IMR-90 (cell line): ENCODE results near the gene ARHGEF2. TPM values are rescaled to one million over a fixed set of nuclear protein-coding genes. Genes with fewer than 3 reads are reported as not detected.

Experiments
- ATAC-seq: fragments of 200-7000 bp; cut with Tn5 transposase; 2 replicates; pipeline ENCODE4 v1.9.1; 2020; ENCODE audit warnings: low read depth, mild to moderate bottlenecking, moderate library complexity
- BruUV-seq: library from RNA; stranded (reverse); fragments of 400-500 nt; replicated peaks from 2 replicates; lab custom pipeline; 2021; lab: Mats Ljungman, UMichigan
- CTCF ChIA-PET: fragments of 300-600 bp; formaldehyde crosslinking; extraction: SDS; loops from one replicate; lab custom pipeline; 2021; ENCODE audit warnings: antibody characterized with exemption; lab: Yijun Ruan, JAX
- POLR2A ChIA-PET: fragments of 300-600 bp; sonication (Branson Sonifier 250); formaldehyde crosslinking; loops from one replicate; lab custom pipeline; 2022; ENCODE audit warnings: antibody characterized with exemption; ENCODE audit not compliant: unreplicated experiment; lab: Charles Lee
- DNase-seq: peaks from one replicate; pipeline ENCODE4 v3.0.0; 2013
- H2AFZ ChIP-seq: replicated peaks from 2 replicates; pipeline ENCODE3; 2013; ENCODE audit warnings: low read length, mild to moderate bottlenecking; ENCODE audit not compliant: poor library complexity
- H2AK5ac ChIP-seq: 2 replicates; pipeline ENCODE4 v1.6.1; 2013; ENCODE audit warnings: low read depth, low read length, inconsistent platforms
- H2AK9ac ChIP-seq: replicated peaks from 2 replicates; pipeline ENCODE3; 2013; ENCODE audit warnings: mild to moderate bottlenecking, low read depth, low read length, moderate library complexity; ENCODE audit not compliant: poor library complexity
- H2BK120ac ChIP-seq: 2 replicates; pipeline ENCODE4 v1.6.1; 2013; ENCODE audit warnings: low read depth, low read length, inconsistent platforms
- H2BK15ac ChIP-seq: 3 replicates; pipeline ENCODE4 v1.6.1; 2013; ENCODE audit warnings: low read depth, low read length, inconsistent platforms
- H2BK20ac ChIP-seq: 2 replicates; pipeline ENCODE4 v1.6.1; 2013; ENCODE audit warnings: low read depth, mild to moderate bottlenecking, inconsistent platforms, low read length, moderate library complexity
- H2BK5ac ChIP-seq: 2 replicates; pipeline ENCODE4 v1.6.1; 2013; ENCODE audit warnings: mild to moderate bottlenecking, low read depth, low read length, inconsistent platforms; ENCODE audit not compliant: poor library complexity, severe bottlenecking
- H3K14ac ChIP-seq: replicated peaks from 2 replicates; pipeline ENCODE4 v1.6.1; 2013; ENCODE audit warnings: low read depth, low read length, inconsistent platforms
- H3K18ac ChIP-seq: 2 replicates; pipeline ENCODE4 v1.6.1; 2013; ENCODE audit warnings: low read depth, low read length, control low read depth
- H3K23ac ChIP-seq: 2 replicates; pipeline ENCODE4 v1.6.1; 2013; ENCODE audit warnings: low read depth, low read length, inconsistent platforms
- H3K27ac ChIP-seq: 2 replicates; pipeline ENCODE4 v1.5.1; 2013; ENCODE audit warnings: mild to moderate bottlenecking, control low read depth, low read length; ENCODE audit not compliant: insufficient read depth
- H3K27me3 ChIP-seq: 2 replicates; pipeline ENCODE4 v1.6.1; 2013; ENCODE audit warnings: low read length; ENCODE audit not compliant: control insufficient read depth, insufficient read depth
- H3K36me3 ChIP-seq: 2 replicates; pipeline ENCODE4 v1.6.1; 2013; ENCODE audit warnings: low read length, mixed read lengths; ENCODE audit not compliant: control insufficient read depth, insufficient read depth
- H3K4ac ChIP-seq: 2 replicates; pipeline ENCODE4 v1.6.1; 2013; ENCODE audit warnings: low read depth, low read length, inconsistent platforms
- H3K4me1 ChIP-seq: 2 replicates; pipeline ENCODE4 v1.6.1; 2013; ENCODE audit warnings: low read length, mixed read lengths; ENCODE audit not compliant: control insufficient read depth, insufficient read depth
- H3K4me2 ChIP-seq: 2 replicates; pipeline ENCODE4 v1.6.1; 2013; ENCODE audit warnings: low read depth, mild to moderate bottlenecking, control low read depth, low read length, moderate library complexity
- H3K4me3 ChIP-seq: 2 replicates; pipeline ENCODE4 v1.5.1; 2013; ENCODE audit warnings: low read depth, mild to moderate bottlenecking, control low read depth, low read length, moderate library complexity; ENCODE audit not compliant: insufficient read depth
- H3K56ac ChIP-seq: 2 replicates; pipeline ENCODE4 v1.6.1; 2013; ENCODE audit warnings: low read length, inconsistent platforms; ENCODE audit not compliant: insufficient read depth; ENCODE audit errors: extremely low read depth
- H3K79me1 ChIP-seq, 2 experiments: 2 replicates each; pipeline ENCODE4 v1.6.1; 2013; ENCODE audit warnings: low read length in 2 of 2, inconsistent platforms in 1 of 2, low read depth in 1 of 2
- H3K9ac ChIP-seq: 2 replicates; pipeline ENCODE4 v1.6.1; 2013; ENCODE audit warnings: low read depth, low read length, control low read depth
- H3K9me1 ChIP-seq: 2 replicates; pipeline ENCODE4 v1.6.1; 2013; ENCODE audit warnings: low read length, inconsistent platforms; ENCODE audit not compliant: insufficient read depth
- H3K9me3 ChIP-seq: 2 replicates; pipeline ENCODE4 v1.6.1; 2013; ENCODE audit warnings: low read length; ENCODE audit not compliant: control insufficient read depth, insufficient read depth
- H4K20me1 ChIP-seq: 2 replicates; pipeline ENCODE4 v1.6.1; 2013; ENCODE audit warnings: low read length, inconsistent platforms; ENCODE audit not compliant: insufficient read depth
- H4K5ac ChIP-seq: 2 replicates; pipeline ENCODE4 v1.6.1; 2013; ENCODE audit warnings: mild to moderate bottlenecking, low read depth, low read length, control low read depth
- H4K8ac ChIP-seq, 2 experiments: 2 replicates each; pipeline ENCODE4 v1.6.1; 2013; ENCODE audit warnings: low read depth in 2 of 2, low read length in 2 of 2, control low read depth in 1 of 2, inconsistent platforms in 1 of 2
- H4K91ac ChIP-seq: 2 replicates; pipeline ENCODE4 v1.6.1; 2013; ENCODE audit warnings: low read depth, low read length, inconsistent platforms; ENCODE audit not compliant: insufficient read depth
- BHLHE40 ChIP-seq: fragments of 150-350 bp; IDR thresholded peaks from 2 replicates; pipeline ENCODE4 v1.6.1; 2016; ENCODE audit warnings: mild to moderate bottlenecking, low read depth, low read length
- CHD1 ChIP-seq: IDR thresholded peaks from 2 replicates; pipeline ENCODE4 v1.6.1; 2012; ENCODE audit warnings: low read depth, low read length, improper control_type of control experiment
- FOS ChIP-seq: fragments of 150-350 bp; IDR thresholded peaks from 2 replicates; pipeline ENCODE4 v1.6.1; 2016; ENCODE audit warnings: low read depth, low read length
- MAFK ChIP-seq: IDR thresholded peaks from 2 replicates; pipeline ENCODE4 v1.6.1; 2012; ENCODE audit warnings: low read depth, low read length, improper control_type of control experiment
- MAZ ChIP-seq: IDR thresholded peaks from 2 replicates; pipeline ENCODE4 v1.6.1; 2012; ENCODE audit warnings: low read depth, mild to moderate bottlenecking, low read length, improper control_type of control experiment, moderate library complexity, borderline replicate concordance
- MXI1 ChIP-seq: IDR thresholded peaks from 2 replicates; pipeline ENCODE4 v1.6.1; 2012; ENCODE audit warnings: low read depth, mild to moderate bottlenecking, low read length, moderate library complexity, borderline replicate concordance
- POLR2A ChIP-seq: IDR thresholded peaks from 2 replicates; pipeline ENCODE4 v1.6.1; 2012; ENCODE audit warnings: mild to moderate bottlenecking, low read depth, low read length
- SMC3 ChIP-seq: fragments of 150-350 bp; IDR thresholded peaks from 2 replicates; pipeline ENCODE4 v1.6.1; 2016; ENCODE audit warnings: low read depth, mild to moderate bottlenecking, antibody characterized with exemption, low read length, moderate library complexity
- WGBS, 2 experiments: methylation state at CpG; one replicate each; pipeline versions ENCODE4 v1.1.5 to v1.1.7; 2013; ENCODE audit warnings: missing lambda C conversion rate in 2 of 2; ENCODE audit not compliant: insufficient read length in 1 of 2; ENCODE audit errors: extremely low coverage in 2 of 2; 5-methylcytosine and 5-hydroxymethylcytosine counted together
- dilution Hi-C: fragments of 300-500 bp; cut with HindIII; formaldehyde crosslinking; loops from one replicate; pipeline ENCODE4 v1.14.3; 2018; ENCODE audit warnings: low sequenced_read_pairs; ENCODE audit not compliant: unreplicated experiment
- in situ Hi-C: fragments of 300-500 bp; cut with MboI; formaldehyde crosslinking; loops from 3 replicates; pipeline ENCODE4 v1.14.3; 2019; ENCODE audit warnings: low sequenced_read_pairs, inconsistent platforms, mixed read lengths
- intact Hi-C: fragments of 100-400 bp; cut with micrococcal nuclease; formaldehyde crosslinking; loops from 2 replicates; pipeline ENCODE4 v1.10.0; 2022
- polyA plus RNA-seq, 3 experiments: library from polyadenylated mRNA; depleted of rRNA; stranded (reverse); fragments of >200 nt; gene quantifications; 2 replicates each; pipeline ENCODE4 v1.2.3, GENCODE V29; 2012; ENCODE audit warnings: low replicate concordance in 1 of 3
- total RNA-seq: library from RNA; depleted of rRNA; stranded (reverse); fragments of >200 nt; gene quantifications from 2 replicates; pipeline ENCODE4 v1.2.3, GENCODE V29; 2012
- TF ChIP-seq, protein P1 (sequence below): conservative IDR thresholded peaks from 2 replicates; pipeline ENCODE4 v1.5.1; 2012; ENCODE audit warnings: mild to moderate bottlenecking, low read depth, low read length, improper control_type of control experiment

ARHGEF2 gene
- total and polyA plus RNA-seq, 2 of the 4 experiments (the other 2 are of a cell fraction): 91.8 to 117 TPM

DNA sequence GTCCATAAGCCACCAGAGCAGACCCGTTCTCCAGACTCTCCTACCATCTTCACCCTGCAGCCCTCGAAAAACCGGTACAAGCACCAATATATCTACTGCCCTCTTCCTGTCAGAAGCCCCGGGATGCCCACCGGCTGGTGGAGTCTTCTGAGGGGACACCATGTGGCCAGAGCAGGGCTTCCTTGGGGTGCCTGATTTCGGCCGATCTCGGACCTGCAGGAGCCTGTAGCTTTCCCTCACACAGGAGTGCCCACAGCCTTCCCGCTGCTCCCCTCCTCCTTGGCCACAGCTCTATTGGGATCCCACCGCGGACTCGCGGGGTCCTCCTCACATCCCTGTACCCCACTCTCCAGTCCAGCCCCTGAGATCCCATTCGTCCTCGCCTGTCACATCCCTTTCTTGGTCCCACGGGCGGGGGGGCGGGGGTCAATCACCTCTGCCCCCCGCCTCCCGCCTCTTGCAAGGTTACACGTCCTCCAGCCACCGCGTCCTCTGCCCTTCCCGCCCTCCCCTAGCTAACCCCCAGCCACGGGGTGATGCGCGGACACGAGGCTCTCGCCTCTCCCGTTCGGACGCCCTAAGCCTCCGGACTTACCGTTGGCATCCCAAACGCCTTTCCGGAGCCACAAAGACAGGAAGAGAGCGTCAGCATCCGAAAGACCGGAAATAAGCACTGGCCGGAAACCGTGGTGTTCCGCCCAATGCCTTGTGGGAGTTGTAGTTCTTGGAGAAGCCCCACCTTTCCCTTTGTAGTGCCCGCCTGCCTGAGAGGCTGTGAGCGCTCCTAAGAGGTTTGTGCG is 42.1 kb upstream of the ARHGEF2 start, which contains the start of gene SSR2:
TSS of gene SSR2 (minus strand) at position 659 of the 800 bp plus-strand sequence. CDS start 784 bp downstream, outside the sequence.
- Histone ChIP-seq H3K18ac (no peak within 1 kb of the TSS), H3K56ac (no peak within 1 kb of the TSS; the same call in 1 of the 2 replicates), H3K9me3 (no peaks in the 10 kb centered on the region), H3K36me3 (peaks cover 16% of the 10 kb centered on the region), H3K4me3 (peak within 1 kb of the TSS; percentile 63), H2BK15ac (no peak within 1 kb of the TSS), H3K27me3 (no peaks in the 10 kb centered on the region), H3K9me1 (peaks cover 3% of the 10 kb centered on the region; the same call in 1 of the 2 replicates), H3K27ac (peak within 1 kb of the TSS; percentile 84), H2BK120ac (no peak within 1 kb of the TSS), H3K4ac (peak within 1 kb of the TSS; percentile 94), H2BK20ac (no peak within 1 kb of the TSS), H4K20me1 (no peaks in the 10 kb centered on the region), H2BK5ac (peak within 1 kb of the TSS; percentile 85), H3K4me1 (0 out of 2 replicates have a peak, but pooled peaks cover 1% of the 10 kb centered on the region), H4K91ac (peak within 1 kb of the TSS; percentile 86), H3K4me2 (peak within 1 kb of the TSS; percentile 78), H3K14ac (peak within 1 kb of the TSS; percentile 88), H4K5ac (no peak within 1 kb of the TSS), H2AK9ac (peak within 1 kb of the TSS; percentile 83), H3K9ac (peak within 1 kb of the TSS; percentile 70), H3K23ac (peak within 1 kb of the TSS; percentile 70; the same call in 1 of the 2 replicates), H3K79me1 (peaks cover 10 to 30% of the 10 kb centered on the region in 2 experiments), H2AK5ac (peak within 1 kb of the TSS; percentile 92), H2AFZ (peak within 1 kb of the TSS; percentile 87), H4K8ac (peak within 1 kb of the TSS; percentile 7 to 90; a peak in 3 of 4 replicates)
- dilution Hi-C loops: no loop called here
- ChIA-PET POLR2A (interaction anchor here (0.6 kb wide), 1 partner anchor 14 kb away, joined by 6 read pairs; no protein-coding TSS in a partner anchor), CTCF (interaction anchor here (0.6 to 1.0 kb wide), 2 partner anchors 31 to 531 kb away, joined by 3 to 5 read pairs; no protein-coding TSS in a partner anchor)
- ATAC-seq (peak; percentile 95), DNase-seq (peak; percentile 92)
- intact Hi-C loops: no loop called here
- in situ Hi-C loops: no loop called here
- BruUV-seq: no TSS peak
- no peak for TF ChIP-seq CHD1
- TF ChIP-seq, protein P1, sequence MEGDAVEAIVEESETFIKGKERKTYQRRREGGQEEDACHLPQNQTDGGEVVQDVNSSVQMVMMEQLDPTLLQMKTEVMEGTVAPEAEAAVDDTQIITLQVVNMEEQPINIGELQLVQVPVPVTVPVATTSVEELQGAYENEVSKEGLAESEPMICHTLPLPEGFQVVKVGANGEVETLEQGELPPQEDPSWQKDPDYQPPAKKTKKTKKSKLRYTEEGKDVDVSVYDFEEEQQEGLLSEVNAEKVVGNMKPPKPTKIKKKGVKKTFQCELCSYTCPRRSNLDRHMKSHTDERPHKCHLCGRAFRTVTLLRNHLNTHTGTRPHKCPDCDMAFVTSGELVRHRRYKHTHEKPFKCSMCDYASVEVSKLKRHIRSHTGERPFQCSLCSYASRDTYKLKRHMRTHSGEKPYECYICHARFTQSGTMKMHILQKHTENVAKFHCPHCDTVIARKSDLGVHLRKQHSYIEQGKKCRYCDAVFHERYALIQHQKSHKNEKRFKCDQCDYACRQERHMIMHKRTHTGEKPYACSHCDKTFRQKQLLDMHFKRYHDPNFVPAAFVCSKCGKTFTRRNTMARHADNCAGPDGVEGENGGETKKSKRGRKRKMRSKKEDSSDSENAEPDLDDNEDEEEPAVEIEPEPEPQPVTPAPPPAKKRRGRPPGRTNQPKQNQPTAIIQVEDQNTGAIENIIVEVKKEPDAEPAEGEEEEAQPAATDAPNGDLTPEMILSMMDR: no peak
- TF ChIP-seq SMC3: no peak
- TF ChIP-seq MAZ: no peak
- no peak for TF ChIP-seq BHLHE40
- TF ChIP-seq FOS: no peak
- no peak for TF ChIP-seq MAFK
- TF ChIP-seq POLR2A: peak; percentile 87
- peak; percentile 71; the same call in 1 of the 2 replicates for TF ChIP-seq MXI1
- WGBS, 2 experiments: 1% methylated on average over 18 of the region's 45 CpGs; no CpG with 5 or more reads in 1 of the 2 experiments
